ENCODE data around the gene CUBN.

CUBN gene

GRCh38 chr10:16779384-16779915 lies 350.2 kb downstream of the CUBN start:
- TF ChIP-seq CTCF (conservative IDR thresholded peaks at IDR 0.05; ENCODE audit: low read depth, low read length): no peak

GRCh38 chr10:16777473-16778370 lies 351.9 kb downstream of the CUBN start:
- TF ChIP-seq CTCF (conservative IDR thresholded peaks at IDR 0.05; ENCODE audit: low read depth, low read length): peak; percentile 58
- no peak overlapping the region for H3K4me3 ChIP-seq (ENCODE audit: low read length)
- DNase-seq (ENCODE audit: low read depth): peak; percentile 14

More at GRCh38 chr10:16779384-16779915, 350.2 kb downstream of the CUBN start:
- no peak overlapping the region for H3K4me3 ChIP-seq (ENCODE audit: low read length)
- DNase-seq (ENCODE audit: low read depth): no peak

GRCh38 chr10:16776896-16777295 lies 352.7 kb downstream of the CUBN start:
- no peak for TF ChIP-seq CTCF (conservative IDR thresholded peaks at IDR 0.05; ENCODE audit: low read depth, low read length)
- no peak for DNase-seq (ENCODE audit: low read depth)
- H3K4me3 ChIP-seq (ENCODE audit: low read length): no peak overlapping the region

Measured in retinal pigment epithelial cell (primary cell).